Smooth muscle cell (in vitro differentiated cells): ENCODE results near the gene CWF19L1. TPM values are rescaled to one million over a fixed set of nuclear protein-coding genes. Genes with fewer than 3 reads are reported as not detected.
"Not testable (repeated sequence)": the region's sequence is repeated elsewhere in the genome, so short reads cannot be mapped to it uniquely, and the experiment has no call there.

Experiments used
- DNase-seq: peaks from one replicate; lab custom pipeline; 2025; ENCODE audit not compliant: unreplicated experiment; lab: John Stamatoyannopoulos, UW
- H2AFZ ChIP-seq: fragments of 200-600 bp; sonication (generic); 2 replicates; pipeline ENCODE4 v1.6.0; 2016; ENCODE audit warnings: antibody characterized with exemption, low read depth, mild to moderate bottlenecking
- H3F3A ChIP-seq: fragments of 200-600 bp; sonication (generic); 2 replicates; pipeline ENCODE4 v1.6.0; 2017; ENCODE audit warnings: antibody characterized with exemption, low read depth
- H3K27ac ChIP-seq: fragments of 200-600 bp; sonication (generic); 2 replicates; pipeline ENCODE4 v1.5.1; 2016; ENCODE audit warnings: low read depth, mild to moderate bottlenecking
- H3K27me3 ChIP-seq: fragments of 200-600 bp; sonication (generic); 2 replicates; pipeline ENCODE4 v1.6.1; 2016; ENCODE audit warnings: low read depth, mild to moderate bottlenecking
- H3K36me3 ChIP-seq: fragments of 200-600 bp; sonication (generic); 2 replicates; pipeline ENCODE4 v1.5.1; 2016; ENCODE audit warnings: low read depth
- H3K4me1 ChIP-seq: fragments of 200-600 bp; sonication (generic); 2 replicates; pipeline ENCODE4 v1.5.1; 2016; ENCODE audit warnings: low read depth
- H3K4me2 ChIP-seq: fragments of 200-600 bp; sonication (generic); 2 replicates; pipeline ENCODE4 v1.6.0; 2016; ENCODE audit warnings: mild to moderate bottlenecking
- H3K4me3 ChIP-seq: fragments of 200-600 bp; sonication (generic); 2 replicates; pipeline ENCODE4 v1.5.1; 2016; ENCODE audit warnings: mild to moderate bottlenecking
- H3K79me2 ChIP-seq: fragments of 200-600 bp; sonication (generic); 2 replicates; pipeline ENCODE4 v1.6.0; 2016; ENCODE audit warnings: low read depth, mild to moderate bottlenecking
- H3K9ac ChIP-seq: fragments of 200-600 bp; sonication (generic); 2 replicates; pipeline ENCODE4 v1.6.0; 2016; ENCODE audit warnings: low read depth
- H3K9me3 ChIP-seq: fragments of 200-600 bp; sonication (generic); replicated peaks from 2 replicates; pipeline ENCODE4 v1.5.1; 2016; ENCODE audit warnings: low read depth
- H4K20me1 ChIP-seq: fragments of 200-600 bp; sonication (generic); 2 replicates; pipeline ENCODE4 v1.6.0; 2016; ENCODE audit warnings: low read depth
- WGBS: methylation state at CpG from one replicate; pipeline ENCODE4 v1.1.7; 2016; ENCODE audit warnings: low lambda C conversion rate; 5-methylcytosine and 5-hydroxymethylcytosine counted together
- polyA plus RNA-seq: library from polyadenylated mRNA; unstranded; fragments of >200 nt; fragmentation: Nextera tagmentation; extraction: Ambion mirVana; gene quantifications from 2 replicates; pipeline ENCODE4 v1.2.1, GENCODE V29; 2016
- total RNA-seq: library from RNA; depleted of rRNA; stranded (reverse); fragments of >200 nt; gene quantifications from 2 replicates; pipeline ENCODE4 v1.2.3, GENCODE V29; 2014
- TF ChIP-seq, protein P1 (sequence below): fragments of 200-600 bp; sonication (generic); IDR thresholded peaks from 2 replicates; pipeline ENCODE4 v1.5.1; 2017; ENCODE audit warnings: borderline replicate concordance, mild to moderate bottlenecking, antibody characterized with exemption; ENCODE audit not compliant: insufficient read depth, poor library complexity, severe bottlenecking

The CWF19L1 gene
- total and polyA plus RNA-seq, 2 experiments from 2014 or later, result 12.1 to 12.7 TPM

DNA sequence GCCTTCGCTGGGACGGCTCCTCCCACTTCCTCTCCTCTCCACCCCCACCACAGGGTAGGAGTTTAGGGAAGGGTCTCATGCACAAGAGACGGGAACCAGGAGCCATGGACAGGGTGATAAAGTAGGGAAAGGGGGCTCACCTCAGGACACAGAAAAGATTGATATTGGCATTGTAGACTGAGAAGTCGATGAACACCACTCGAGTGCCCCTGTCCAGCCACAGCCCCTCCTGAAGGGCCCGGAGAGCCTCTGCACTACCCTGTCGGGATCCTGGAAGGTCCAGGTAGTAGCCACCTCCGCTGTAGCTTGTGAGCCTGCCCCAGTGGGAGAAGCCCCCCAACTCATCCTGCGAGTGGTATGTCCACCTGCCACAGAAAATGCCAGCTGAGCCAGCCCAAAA, 29.8 kb upstream of the CWF19L1 start:
- no peak overlapping the region for H3K4me3 ChIP-seq
- H3K79me2 ChIP-seq, result no peaks in the 10 kb centered on the region
- no peak overlapping the region for H2AFZ ChIP-seq
- no peak for DNase-seq
- peaks cover 33% of the 10 kb centered on the region for H3K27me3 ChIP-seq
- no peaks in the 10 kb centered on the region for H3F3A ChIP-seq
- no peak overlapping the region for H3K4me2 ChIP-seq
- no peaks in the 10 kb centered on the region for H3K4me1 ChIP-seq
- TF ChIP-seq, protein P1, sequence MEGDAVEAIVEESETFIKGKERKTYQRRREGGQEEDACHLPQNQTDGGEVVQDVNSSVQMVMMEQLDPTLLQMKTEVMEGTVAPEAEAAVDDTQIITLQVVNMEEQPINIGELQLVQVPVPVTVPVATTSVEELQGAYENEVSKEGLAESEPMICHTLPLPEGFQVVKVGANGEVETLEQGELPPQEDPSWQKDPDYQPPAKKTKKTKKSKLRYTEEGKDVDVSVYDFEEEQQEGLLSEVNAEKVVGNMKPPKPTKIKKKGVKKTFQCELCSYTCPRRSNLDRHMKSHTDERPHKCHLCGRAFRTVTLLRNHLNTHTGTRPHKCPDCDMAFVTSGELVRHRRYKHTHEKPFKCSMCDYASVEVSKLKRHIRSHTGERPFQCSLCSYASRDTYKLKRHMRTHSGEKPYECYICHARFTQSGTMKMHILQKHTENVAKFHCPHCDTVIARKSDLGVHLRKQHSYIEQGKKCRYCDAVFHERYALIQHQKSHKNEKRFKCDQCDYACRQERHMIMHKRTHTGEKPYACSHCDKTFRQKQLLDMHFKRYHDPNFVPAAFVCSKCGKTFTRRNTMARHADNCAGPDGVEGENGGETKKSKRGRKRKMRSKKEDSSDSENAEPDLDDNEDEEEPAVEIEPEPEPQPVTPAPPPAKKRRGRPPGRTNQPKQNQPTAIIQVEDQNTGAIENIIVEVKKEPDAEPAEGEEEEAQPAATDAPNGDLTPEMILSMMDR, result no peak
- 76% methylated on average over 9 of the region's 9 CpGs for WGBS
- H3K36me3 ChIP-seq, result no peaks in the 10 kb centered on the region
- no peak overlapping the region for H3K9ac ChIP-seq
- no peaks in the 10 kb centered on the region for H3K9me3 ChIP-seq
- no peak overlapping the region for H3K27ac ChIP-seq
- no peaks in the 10 kb centered on the region for H4K20me1 ChIP-seq

DNA sequence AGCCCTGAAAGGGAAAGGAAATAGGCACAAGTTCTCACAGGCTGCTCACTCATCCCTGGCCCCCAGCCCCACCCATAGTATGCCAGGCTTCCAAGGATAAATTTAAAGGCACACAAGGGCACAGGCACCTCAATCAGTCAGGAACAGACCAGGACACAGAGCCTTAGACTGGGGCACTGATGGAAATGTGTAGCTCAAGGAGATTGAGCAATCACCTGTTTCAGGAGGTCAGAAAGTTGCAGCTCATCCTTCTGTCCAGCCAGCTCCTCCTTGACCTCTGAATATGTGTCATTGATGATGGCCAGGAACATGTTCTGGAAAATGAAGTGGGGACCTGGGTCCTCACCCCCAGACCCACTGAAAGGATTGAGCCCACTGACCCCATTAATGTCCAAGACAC, 25.6 kb upstream of the CWF19L1 start:
- DNase-seq, result no peak
- Histone ChIP-seq H3K27ac (no peak overlapping the region), H4K20me1 (no peaks in the 10 kb centered on the region), H3K9me3 (no peaks in the 10 kb centered on the region), H3K9ac (no peak overlapping the region), H3K36me3 (no peaks in the 10 kb centered on the region), H3K4me1 (no peaks in the 10 kb centered on the region), H3F3A (no peaks in the 10 kb centered on the region), H3K79me2 (no peaks in the 10 kb centered on the region), H3K4me2 (no peak overlapping the region), H3K27me3 (peaks cover 43% of the 10 kb centered on the region), H2AFZ (no peak overlapping the region), H3K4me3 (no peak overlapping the region)
- TF ChIP-seq, protein P1, result no peak

DNA sequence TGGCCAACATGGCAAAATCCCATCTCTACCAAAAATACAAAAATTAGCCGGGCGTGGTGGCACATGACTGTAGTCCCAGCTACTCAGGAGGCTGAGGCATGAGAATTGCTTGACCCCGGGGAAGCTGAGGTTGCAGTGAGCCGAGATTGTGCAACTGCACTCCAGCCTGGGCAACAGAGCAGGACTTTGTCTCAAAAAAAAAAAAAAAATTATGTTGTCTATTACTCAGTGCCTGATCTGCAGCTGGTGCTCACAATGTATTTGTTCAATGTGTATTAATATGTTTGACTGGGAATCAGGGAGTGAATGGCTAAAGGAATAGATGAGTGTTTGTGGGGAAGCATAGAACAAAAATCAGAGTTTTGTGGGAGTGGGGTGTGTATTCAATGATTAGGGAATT, 24.9 kb upstream of the CWF19L1 start:
- H3K27ac ChIP-seq, H3K4me1 ChIP-seq, DNase-seq, H3K4me3 ChIP-seq, H3K36me3 ChIP-seq, H3F3A ChIP-seq, H3K9me3 ChIP-seq, H3K79me2 ChIP-seq, H4K20me1 ChIP-seq, H3K4me2 ChIP-seq, H3K9ac ChIP-seq, H2AFZ ChIP-seq: not testable (repeated sequence)
- peaks cover 43% of the 10 kb centered on the region for H3K27me3 ChIP-seq
- WGBS, result 84% methylated on average over 4 of the region's 4 CpGs

DNA sequence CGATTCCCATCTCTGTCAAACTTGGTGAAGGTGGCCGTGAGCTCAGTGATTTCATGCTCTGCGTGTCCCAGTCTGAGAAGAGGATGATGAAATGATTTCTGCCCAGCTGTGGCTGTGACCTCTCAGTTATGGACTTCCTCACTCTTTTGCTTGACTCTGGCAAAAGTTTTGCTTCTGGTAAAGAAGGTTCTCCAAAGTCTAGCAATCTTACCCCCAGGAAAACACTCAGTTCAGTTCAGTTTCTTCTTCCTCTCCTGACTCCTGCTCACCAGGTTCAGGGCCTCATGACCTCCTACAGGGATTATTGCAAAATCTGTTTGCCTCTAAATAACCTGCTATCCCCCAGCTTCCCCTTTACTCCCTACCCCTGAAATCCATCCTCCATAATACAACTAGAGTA, 23.9 kb upstream of the CWF19L1 start:
- H3K79me2 ChIP-seq, result no peaks in the 10 kb centered on the region
- no peak overlapping the region for H3K27ac ChIP-seq
- H3K4me1 ChIP-seq, result peaks cover 4% of the 10 kb centered on the region
- H3K9me3 ChIP-seq, result no peaks in the 10 kb centered on the region
- no peak overlapping the region for H2AFZ ChIP-seq
- no peak for DNase-seq
- H3K36me3 ChIP-seq, result no peaks in the 10 kb centered on the region
- TF ChIP-seq, protein P1, result no peak
- H3K4me2 ChIP-seq, result no peak overlapping the region
- H3K27me3 ChIP-seq, result peaks cover 39% of the 10 kb centered on the region
- no peaks in the 10 kb centered on the region for H4K20me1 ChIP-seq
- 88% methylated on average over 3 of the region's 3 CpGs for WGBS
- H3F3A ChIP-seq, result peaks cover 1% of the 10 kb centered on the region
- H3K9ac ChIP-seq, result no peak overlapping the region
- H3K4me3 ChIP-seq, result no peak overlapping the region
